PC-3 (cell line): ENCODE data around the gene ZNRF1.

Experiments used
- CTCF ChIP-seq: fragments of 300-600 bp; sonication (generic); conservative IDR thresholded peaks from 2 replicates; pipeline ENCODE4 v1.5.1; 2017; ENCODE audit warnings: antibody characterized with exemption, low read depth, mild to moderate bottlenecking, low read length
- EZH2 ChIP-seq: fragments of 300-600 bp; sonication (generic); IDR thresholded peaks from one replicate; pipeline ENCODE4 v1.6.1; 2017; ENCODE audit warnings: antibody characterized with exemption, mild to moderate bottlenecking, low read length; ENCODE audit not compliant: unreplicated experiment

- no peak for TF ChIP-seq CTCF
- TF ChIP-seq EZH2 = no peak
Observed at GRCh38 chr16:75112734-75113491, 114.1 kb downstream of the ZNRF1 start.
